Gastrocnemius medialis (tissue), 4 donors: ENCODE results near the gene FAM76A. TPM values are rescaled to one million over a fixed set of nuclear protein-coding genes. Genes with fewer than 3 reads are reported as not detected.
"Not testable (repeated sequence)": the region's sequence is repeated elsewhere in the genome, so short reads cannot be mapped to it uniquely, and the experiment has no call there.

Source experiments
- ATAC-seq, 2 donors: fragments of 150-250 bp; one replicate each; pipeline ENCODE4 v1.9.1; 2016
- DNase-seq, 2 donors: peaks; one replicate each; pipeline ENCODE4 v3.0.0-alpha.2; 2019
- H3K27ac ChIP-seq, 4 donors: fragments of 200-600 bp; sonication (generic); 1 replicate in 1 of 4; 2 replicates in 3 of 4; pipeline ENCODE4 v1.5.1; 2016 to 2018; ENCODE audit warnings: mild to moderate bottlenecking in 2 of 4, moderate library complexity in 1 of 4
- H3K27me3 ChIP-seq, 3 donors: fragments of 200-600 bp; sonication (generic) in 2 of 3; 1 replicate in 1 of 3; 2 replicates in 2 of 3; pipeline versions ENCODE4 v1.5.1 to v1.6.0; 2016 to 2019; ENCODE audit warnings: mild to moderate bottlenecking in 1 of 3, moderate library complexity in 1 of 3
- H3K36me3 ChIP-seq, 2 donors: fragments of 200-600 bp; sonication (generic) in 1 of 2; one replicate each; pipeline ENCODE4 v1.5.1; 2017 to 2018
- H3K4me1 ChIP-seq, 2 donors: fragments of 200-600 bp; sonication (generic) in 1 of 2; one replicate each; pipeline ENCODE4 v1.5.1; 2016 to 2017; ENCODE audit warnings: mild to moderate bottlenecking in 2 of 2
- H3K4me3 ChIP-seq, 4 donors: fragments of 200-600 bp; sonication (generic) in 3 of 4; 1 replicate in 1 of 4; 2 replicates in 3 of 4; pipeline ENCODE4 v1.5.1; 2016 to 2019; ENCODE audit warnings: mild to moderate bottlenecking in 2 of 4
- H3K9me3 ChIP-seq, 3 donors: fragments of 200-600 bp; sonication (generic) in 2 of 3; 1 replicate in 1 of 3; 2 replicates in 2 of 3; pipeline ENCODE4 v1.5.1; 2016 to 2019
- CTCF ChIP-seq, 5 experiments: fragments of 450-650 bp in 3 of 5; fragments of 200-600 bp in 2 of 5; sonication (generic) in 2 of 5; IDR thresholded peaks in 4 of 5; conservative IDR thresholded peaks in 1 of 5; 1 replicate in 4 of 5; 2 replicates in 1 of 5; pipeline ENCODE4 v1.5.1; 2016 to 2019; ENCODE audit warnings: antibody characterized with exemption in 5 of 5, mild to moderate bottlenecking in 3 of 5, moderate library complexity in 3 of 5
- POLR2A ChIP-seq, 2 donors: fragments of 450-650 bp; IDR thresholded peaks; one replicate each; pipeline ENCODE4 v1.6.1; 2017; ENCODE audit warnings: antibody characterized with exemption in 2 of 2, mild to moderate bottlenecking in 2 of 2, moderate library complexity in 2 of 2
- in situ Hi-C, 4 donors: fragments of 200-750 bp; cut with MboI; loops; one replicate each; pipeline versions ENCODE4 v1.15.0 to v1.8.0; 2017; ENCODE audit warnings: low sequenced_read_pairs in 4 of 4
- intact Hi-C: fragments of 100-400 bp; cut with DNase I; formaldehyde crosslinking; loops from one replicate; pipeline ENCODE4 v1.15.1; 2023; ENCODE audit warnings: low total_unique reads
- total RNA-seq, 4 donors: library from RNA; depleted of rRNA; stranded (reverse); fragments of >200 nt; gene quantifications; one replicate each; pipeline versions ENCODE4 v1.1.0 to v1.2.3, GENCODE V29; 2016

The FAM76A gene
- total RNA-seq = 10 to 100 TPM in 3 of 4 donors, 1 to 10 TPM in 1; 9.4 to 20.0 (median 15.5) TPM

GRCh38 chr1:27725374-27726172, at the start of gene FAM76A:
FAM76A (plus strand) TSS chr1:27725961; CDS start chr1:27726081, 120 bp downstream.
- ATAC-seq (peak; percentile 97 to 98), DNase-seq (peak; percentile 99)
- in situ Hi-C loops (no loop called here), intact Hi-C loops (loop anchor here (1.0 to 5.0 kb wide), 6 partner anchors 48 to 403 kb away; partner anchors contain the start of genes EYA3, IFI6, PPP1R8 and STX12)
- peak in 2 of 5 experiments; percentile 38 to 50 for TF ChIP-seq CTCF (IDR thresholded peaks at IDR 0.05 in 4 of 5, conservative IDR thresholded peaks at IDR 0.05 in 1 of 5)
- TF ChIP-seq POLR2A (IDR thresholded peaks at IDR 0.05) = peak; percentile 65 to 87
- Histone ChIP-seq H3K27ac (peak within 1 kb of the TSS; percentile 88 to 97 (median 92)), H3K4me3 (peak within 1 kb of the TSS; percentile 71 to 92 (median 78)), H3K9me3 (no peaks in the 10 kb centered on the region), H3K27me3 (no peaks in the 10 kb centered on the region), H3K4me1 (peaks cover 17 to 20% of the 10 kb centered on the region in 2 donors), H3K36me3 (peaks cover 0 to 29% of the 10 kb centered on the region in 2 donors)

- H3K27ac ChIP-seq = no peak overlapping the region
- intact Hi-C loops = no loop called here
- in situ Hi-C loops = no loop called here
- H3K36me3 ChIP-seq = no peaks in the 10 kb centered on the region
- no peak for TF ChIP-seq POLR2A (IDR thresholded peaks at IDR 0.05)
- no peak for TF ChIP-seq CTCF (IDR thresholded peaks at IDR 0.05 in 4 of 5, conservative IDR thresholded peaks at IDR 0.05 in 1 of 5)
- peaks cover 10 to 14% of the 10 kb centered on the region in 2 donors for H3K4me1 ChIP-seq
- ATAC-seq (no peak), DNase-seq (no peak)
- H3K27me3 ChIP-seq = no peaks in the 10 kb centered on the region
- peaks cover 0 to 5% (median 0%) of the 10 kb centered on the region in 3 donors for H3K9me3 ChIP-seq
- no peak overlapping the region for H3K4me3 ChIP-seq
Observed at GRCh38 chr1:27676410-27676809, 49.4 kb upstream of the FAM76A start.

DNA sequence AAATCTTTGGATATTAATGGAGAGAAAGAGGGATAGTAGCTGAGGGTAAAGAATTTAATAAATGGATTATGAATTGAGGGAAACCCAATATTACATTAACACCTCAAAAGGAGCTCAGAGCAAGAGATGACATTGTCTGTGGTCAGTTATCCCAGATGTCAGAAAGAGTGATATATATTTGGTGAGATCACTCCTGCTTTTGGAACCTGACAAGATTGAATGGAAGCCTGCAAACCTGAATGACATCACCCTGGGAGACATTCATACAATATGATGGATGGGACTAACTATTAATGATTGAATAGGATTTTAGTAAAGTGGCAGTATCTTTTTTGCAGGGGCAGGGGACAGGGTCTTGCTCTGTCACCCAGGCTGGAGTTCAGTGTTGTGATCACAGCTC, 47.0 kb upstream of the FAM76A start:
- TF ChIP-seq POLR2A (IDR thresholded peaks at IDR 0.05) = no peak
- no peak for TF ChIP-seq CTCF (IDR thresholded peaks at IDR 0.05 in 4 of 5, conservative IDR thresholded peaks at IDR 0.05 in 1 of 5)
- no peak for DNase-seq
- intact Hi-C loops (no loop called here), in situ Hi-C loops (no loop called here)
- Histone ChIP-seq H3K9me3 (peaks cover 0 to 5% (median 0%) of the 10 kb centered on the region in 3 donors), H3K4me3 (no peak overlapping the region), H3K27ac (no peak overlapping the region), H3K27me3 (no peaks in the 10 kb centered on the region), H3K36me3 (no peaks in the 10 kb centered on the region), H3K4me1 (no peaks in the 10 kb centered on the region)
- ATAC-seq = no peak

DNA sequence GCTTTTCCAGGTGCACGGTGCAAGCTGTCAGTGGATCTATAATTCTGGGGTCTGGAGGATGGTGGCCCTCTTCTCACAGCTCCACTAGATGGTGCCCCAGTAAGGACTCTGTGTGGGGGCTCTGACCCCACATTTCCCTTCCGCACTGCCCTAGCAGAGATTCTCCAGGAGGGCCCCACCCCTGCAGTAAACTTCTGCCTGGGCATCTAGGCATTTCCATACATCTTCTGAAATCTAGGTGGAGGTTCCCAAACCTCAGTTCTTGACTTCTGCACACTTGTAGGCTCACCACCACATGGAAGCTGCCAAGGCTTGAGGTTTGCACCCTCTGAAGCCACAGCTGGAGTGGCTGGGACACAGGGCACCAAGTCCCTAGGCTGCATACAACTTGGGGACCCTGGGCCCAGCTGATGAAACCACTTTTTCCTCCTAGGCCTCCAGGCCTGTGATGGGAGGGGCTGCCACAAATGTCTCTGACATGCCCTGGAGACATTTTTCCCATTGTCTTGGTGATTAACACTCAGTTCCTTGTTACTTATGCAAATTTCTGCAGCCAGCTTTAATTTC, 45.5 kb upstream of the FAM76A start:
- in situ Hi-C loops, ATAC-seq, H3K36me3 ChIP-seq, H3K4me1 ChIP-seq, intact Hi-C loops, H3K27ac ChIP-seq, H3K9me3 ChIP-seq, DNase-seq, H3K27me3 ChIP-seq, H3K4me3 ChIP-seq: not testable (repeated sequence)

DNA sequence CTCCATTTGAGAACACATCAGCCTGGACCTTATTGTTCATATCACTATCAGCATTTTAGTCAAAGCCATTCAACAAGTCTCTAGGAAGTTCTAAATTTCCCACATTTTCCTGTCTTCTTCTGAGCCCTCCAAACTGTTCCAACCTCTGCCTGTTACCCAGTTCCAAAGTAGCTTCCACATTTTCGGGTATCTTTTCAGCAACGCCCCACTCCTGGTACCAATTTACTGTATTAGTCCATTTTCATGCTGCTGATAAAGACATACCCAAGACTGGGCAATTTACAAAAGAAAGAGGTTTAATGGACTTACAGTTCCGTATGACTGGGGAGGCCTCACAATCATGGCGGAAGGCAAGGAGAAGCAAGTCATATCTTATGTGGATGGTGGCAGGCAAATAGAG, 44.2 kb upstream of the FAM76A start:
- H3K36me3 ChIP-seq, ATAC-seq, intact Hi-C loops, H3K27ac ChIP-seq, H3K27me3 ChIP-seq, H3K4me3 ChIP-seq, H3K9me3 ChIP-seq, in situ Hi-C loops, H3K4me1 ChIP-seq, DNase-seq: not testable (repeated sequence)
